ENCODE measurements around the gene WDR70.
"Not testable (repeated sequence)": the region's sequence is repeated elsewhere in the genome, so short reads cannot be mapped to it uniquely, and the experiment has no call there.

WDR70 gene

DNA sequence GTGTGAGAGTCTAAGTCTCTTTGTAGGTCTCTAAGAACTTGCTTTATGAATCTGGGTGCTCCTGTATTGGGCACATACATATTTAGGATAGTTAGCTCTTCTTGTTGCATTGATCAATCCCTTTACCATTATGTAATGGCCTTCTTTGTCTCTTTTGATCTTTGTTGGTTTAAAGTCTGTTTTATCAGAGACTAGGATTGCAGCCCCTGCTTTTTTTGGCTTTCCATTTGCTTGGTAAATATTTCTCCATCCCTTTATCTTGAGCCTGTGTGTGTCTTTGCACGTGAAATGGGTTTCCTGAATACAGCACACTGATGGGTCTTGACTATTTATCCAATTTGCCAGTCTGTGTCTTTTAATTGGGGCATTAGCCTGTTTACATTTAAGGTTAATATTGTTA lies 275.4 kb downstream of the WDR70 start:
- not testable (repeated sequence) for ATAC-seq

DNA sequence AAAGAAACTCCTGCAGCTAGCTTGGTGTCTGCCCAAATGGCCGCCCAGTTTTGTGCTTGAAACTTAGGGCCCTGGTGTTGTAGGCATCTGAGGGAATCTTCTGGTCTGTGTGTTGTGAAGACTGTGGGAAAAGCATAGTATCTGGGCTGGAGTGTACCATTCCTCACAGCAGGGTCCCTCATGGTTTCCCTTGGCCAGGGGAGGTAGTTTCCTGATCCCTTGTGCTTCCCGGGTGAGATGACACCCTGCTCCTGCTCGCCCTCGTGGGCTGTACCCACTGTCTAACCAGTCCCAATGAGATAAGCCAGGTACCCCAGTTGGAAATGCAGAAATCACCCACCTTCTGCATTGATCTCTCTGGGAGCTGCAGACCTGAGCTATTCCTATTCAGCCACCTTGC lies 277.9 kb downstream of the WDR70 start:
- ATAC-seq, result no peak

DNA sequence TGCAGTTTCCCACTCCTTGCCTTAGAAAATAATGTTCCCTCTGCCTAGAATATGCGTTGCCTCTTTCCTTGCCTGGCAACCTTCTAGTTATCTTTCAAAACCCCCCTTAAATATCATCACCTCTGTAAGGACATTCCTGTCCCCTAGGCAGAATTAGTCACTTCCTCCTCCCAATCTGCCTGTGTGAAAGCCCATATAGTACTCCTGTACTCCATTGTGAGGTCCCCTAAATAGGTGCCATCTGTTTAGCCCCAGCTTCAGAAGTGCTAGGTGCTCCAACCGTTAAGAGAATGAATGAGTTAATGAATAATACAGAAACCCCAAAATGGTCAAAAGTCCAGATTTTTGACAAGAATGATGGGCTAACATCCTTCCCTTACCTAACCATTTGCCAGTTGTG lies 279.3 kb downstream of the WDR70 start:
- no peak for ATAC-seq

DNA sequence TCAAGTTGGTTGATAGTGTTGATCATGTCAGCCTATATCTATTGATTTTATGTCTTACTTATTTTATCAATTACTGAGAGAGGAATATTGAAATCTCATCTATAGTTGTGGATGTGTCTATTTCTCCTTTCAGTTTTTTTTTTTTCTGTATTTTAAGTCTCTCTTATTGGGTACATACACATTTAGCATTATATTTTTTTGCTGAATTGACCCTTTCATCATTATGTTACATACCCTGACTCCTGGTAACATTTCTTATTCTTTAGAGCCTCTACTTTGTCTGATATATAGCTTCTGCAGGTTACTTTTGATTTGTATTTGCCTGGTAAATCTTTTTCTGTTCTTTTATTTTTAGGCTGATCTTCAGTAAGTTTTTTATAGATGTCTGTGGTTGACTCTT lies 281.2 kb downstream of the WDR70 start:
- no peak for ATAC-seq

DNA sequence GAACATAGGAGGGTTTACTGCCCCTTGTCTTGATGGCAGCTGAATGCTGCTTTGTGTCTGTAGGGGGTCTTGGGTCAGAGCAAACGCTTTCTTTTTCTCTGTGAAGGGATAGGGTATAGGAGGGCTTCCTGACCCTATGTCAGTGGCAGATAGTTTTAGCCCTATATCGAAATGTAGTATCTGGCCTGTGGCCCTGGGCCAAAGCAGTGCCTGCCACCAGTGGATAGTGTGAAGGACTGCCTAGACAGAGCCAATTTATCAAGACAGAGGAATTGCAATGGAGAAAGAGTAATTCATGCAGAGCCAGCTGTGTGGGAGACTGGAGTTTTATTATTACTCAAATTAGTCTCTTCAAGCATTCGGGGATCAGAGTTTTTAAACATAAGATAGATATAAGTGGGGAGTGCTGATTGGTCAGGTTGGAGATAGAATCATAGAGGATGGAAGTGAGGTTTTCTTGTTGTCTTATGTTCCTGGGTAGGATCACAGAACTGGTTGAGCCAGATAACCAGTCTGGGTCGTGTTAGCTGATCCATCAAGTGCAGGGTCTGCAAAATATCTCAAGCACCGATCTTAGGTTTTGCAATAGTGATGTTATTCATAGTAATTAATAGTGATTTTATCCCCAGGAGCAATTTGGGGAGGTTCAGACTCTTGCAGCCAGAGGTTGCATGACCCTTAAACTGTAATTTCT lies 282.3 kb downstream of the WDR70 start:
- no peak for ATAC-seq

DNA sequence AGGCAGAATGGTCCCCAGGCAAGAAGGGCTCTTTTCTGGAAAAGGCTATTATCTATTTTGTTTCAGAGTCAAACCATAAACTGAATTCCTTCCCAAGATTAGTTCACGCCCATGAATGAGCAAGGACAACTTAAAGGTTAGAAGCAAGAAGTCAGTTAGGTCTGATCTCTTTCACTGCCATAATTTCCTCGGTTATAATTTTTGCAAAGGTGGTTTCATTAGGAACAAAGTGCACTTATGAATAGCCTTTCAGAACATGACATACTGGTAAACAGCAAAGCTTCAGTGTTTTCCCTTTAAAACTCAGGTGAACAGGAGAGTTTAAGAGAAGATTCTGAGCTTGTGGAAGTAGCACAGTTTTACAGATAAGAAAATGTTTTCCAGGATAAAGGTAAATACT lies 282.8 kb downstream of the WDR70 start:
- ATAC-seq, result no peak

DNA sequence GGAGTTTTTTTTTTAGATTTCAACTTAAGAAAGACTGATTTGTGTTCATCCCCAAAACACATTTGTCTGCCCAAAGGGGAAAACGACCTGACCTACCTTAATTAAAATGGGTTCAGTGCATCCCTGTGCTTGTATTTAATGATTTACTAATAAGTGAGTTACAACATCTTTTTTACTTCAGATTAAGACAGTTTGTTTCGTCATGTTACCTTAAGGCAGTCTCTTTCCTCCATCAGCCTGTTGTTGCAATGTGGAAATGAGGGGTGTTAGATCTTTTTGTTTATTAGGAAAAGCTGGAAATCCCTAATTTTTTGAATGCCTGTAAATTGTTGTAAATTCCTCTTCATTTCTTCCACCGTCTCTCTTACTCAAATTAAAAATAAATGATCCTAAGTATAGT lies 283.2 kb downstream of the WDR70 start:
- no peak for ATAC-seq

DNA sequence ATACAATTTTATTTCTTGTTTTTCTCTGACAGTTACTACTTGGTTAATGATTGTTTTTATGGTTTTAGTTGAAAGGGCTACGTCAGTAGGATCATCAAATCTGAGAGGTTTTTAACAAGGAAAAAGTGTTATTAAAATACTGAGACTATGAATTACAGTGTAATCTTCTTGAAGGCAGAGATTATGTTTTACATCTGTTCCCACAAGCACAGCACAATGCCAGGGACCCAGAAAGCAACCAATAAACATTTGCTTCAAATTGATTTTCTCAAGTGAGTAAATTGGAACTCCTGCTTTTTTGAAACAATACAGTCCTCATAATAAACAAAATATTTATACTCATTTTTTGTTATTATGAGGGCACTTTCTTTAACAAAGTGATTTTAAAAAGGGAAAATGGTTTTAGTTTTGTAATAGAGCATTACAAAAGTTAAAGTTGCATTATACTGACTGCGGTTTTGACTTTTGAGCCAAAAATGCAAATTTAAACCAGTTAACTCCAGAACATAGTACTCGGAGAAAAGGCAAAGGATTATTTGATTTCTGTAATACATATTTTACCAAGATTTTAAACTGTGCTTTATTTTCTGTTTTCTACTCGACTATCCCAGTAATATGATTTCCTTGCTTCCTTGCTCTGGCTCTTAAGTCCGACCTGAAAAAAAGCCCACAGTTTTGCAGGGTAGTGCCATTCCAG lies 283.8 kb downstream of the WDR70 start:
- no peak for ATAC-seq

DNA sequence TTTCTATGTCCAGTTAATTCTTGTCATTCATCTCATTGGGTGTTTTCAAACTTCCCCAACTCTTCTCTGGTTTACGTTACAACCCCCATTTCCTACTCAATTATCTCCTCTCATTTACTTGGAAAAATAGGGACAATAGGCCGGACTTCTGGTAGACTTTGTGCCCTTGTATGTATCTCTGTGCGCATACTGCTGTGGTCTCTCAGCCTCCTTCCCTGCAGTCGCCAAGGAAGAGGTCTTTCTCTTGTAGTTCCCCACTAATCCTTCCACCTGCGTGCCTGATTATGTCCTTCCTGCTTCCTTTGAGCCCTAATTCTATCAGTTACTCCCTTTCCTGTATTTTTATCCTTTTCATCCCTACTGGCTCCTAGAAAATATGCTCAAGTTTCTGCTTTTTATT lies 284.4 kb downstream of the WDR70 start:
- ATAC-seq, result no peak

DNA sequence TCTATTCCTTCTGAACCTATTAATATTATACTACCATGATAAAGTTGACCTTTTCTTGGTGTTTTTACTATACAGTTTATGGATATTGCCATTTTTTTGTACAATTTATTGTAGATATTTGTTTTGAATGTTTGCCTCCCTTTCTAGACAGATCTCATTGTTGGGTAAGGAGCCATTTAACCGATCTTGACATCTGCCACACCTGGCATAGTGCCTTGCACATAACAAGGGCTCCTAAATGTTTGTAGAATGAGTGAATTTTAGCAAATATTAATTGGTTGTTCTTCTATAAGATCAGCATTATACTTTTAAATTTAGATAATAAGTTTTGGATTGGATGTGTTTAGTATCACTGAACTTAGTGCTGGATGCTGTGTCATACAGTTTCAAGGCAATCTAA lies 285.4 kb downstream of the WDR70 start:
- no peak for ATAC-seq

DNA sequence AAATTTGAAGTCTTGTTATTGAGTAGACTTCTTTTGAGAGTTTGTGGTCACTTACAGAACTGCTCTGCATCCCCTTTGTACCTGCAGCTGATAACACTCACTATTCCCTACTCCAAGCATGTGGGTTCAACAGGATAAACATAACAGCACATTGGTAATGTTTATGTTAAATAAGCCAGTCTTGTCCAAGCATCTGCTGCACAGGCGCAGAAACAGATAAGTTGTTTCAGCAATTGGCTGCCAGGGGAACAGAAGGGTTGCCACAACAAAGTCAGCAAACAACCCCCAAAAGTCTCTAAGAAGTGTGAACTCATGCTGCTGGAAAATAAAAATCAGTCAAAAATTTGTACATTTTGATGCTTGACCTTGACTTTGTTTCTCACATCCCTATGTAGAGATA lies 286.2 kb downstream of the WDR70 start:
- ATAC-seq, result no peak

DNA sequence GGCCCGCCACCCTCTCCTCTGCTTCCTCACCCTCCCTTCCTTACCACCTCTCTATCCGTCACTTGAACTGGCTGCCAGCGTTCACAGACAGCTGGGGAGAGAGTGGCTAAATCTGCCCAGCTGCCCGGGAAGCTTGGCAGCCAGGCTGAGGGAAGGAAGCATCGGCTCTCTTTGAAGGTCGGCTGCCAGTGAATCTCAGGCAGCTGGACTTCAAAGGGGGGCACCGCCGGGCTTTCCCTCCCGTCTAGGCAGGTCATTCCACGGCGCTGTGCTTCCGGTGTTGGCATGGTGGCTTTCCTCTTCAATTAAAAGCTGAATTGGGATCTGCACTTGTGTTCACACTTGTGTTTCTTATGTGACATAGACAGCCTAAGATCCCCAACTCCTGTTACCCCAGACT lies 286.8 kb downstream of the WDR70 start:
- ATAC-seq, result no peak

DNA sequence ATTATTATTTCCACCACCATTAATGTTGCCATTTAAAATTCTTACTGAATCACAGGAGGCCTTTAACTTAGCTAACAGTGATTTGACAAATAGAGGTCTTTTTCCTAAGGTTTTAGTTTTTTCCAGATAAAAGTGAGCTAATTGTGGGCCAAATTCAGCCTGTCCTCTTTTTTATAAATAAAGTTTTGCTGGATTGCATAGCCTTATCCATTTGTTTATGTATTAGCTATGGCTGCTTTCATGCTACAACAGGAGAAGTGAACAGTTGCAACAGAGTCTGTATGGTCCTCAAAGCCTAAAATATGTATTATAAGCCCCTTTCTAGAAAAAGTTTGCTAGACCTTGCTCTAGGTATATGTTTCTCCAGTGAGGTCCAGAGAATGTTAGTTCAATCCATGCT lies 288.3 kb downstream of the WDR70 start:
- no peak for ATAC-seq

DNA sequence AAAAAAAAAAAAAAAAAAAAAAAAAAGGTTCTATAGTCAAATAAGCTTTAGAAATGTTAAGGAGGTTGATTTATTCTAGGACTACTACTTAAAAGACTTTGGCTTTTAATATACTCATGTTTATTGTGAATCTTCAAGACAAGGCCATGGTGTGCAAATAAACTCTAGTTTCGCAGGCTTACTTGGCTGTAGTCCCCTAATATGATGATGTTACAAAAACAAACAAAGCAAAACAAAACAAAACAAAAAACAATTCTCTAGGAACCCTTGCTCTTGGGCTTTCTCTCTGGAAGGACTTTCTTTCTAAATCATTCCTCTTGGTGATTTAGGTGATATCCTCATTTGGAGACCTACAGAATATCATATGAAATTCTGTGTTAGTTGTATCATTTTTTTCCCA lies 288.7 kb downstream of the WDR70 start:
- ATAC-seq, result no peak

DNA sequence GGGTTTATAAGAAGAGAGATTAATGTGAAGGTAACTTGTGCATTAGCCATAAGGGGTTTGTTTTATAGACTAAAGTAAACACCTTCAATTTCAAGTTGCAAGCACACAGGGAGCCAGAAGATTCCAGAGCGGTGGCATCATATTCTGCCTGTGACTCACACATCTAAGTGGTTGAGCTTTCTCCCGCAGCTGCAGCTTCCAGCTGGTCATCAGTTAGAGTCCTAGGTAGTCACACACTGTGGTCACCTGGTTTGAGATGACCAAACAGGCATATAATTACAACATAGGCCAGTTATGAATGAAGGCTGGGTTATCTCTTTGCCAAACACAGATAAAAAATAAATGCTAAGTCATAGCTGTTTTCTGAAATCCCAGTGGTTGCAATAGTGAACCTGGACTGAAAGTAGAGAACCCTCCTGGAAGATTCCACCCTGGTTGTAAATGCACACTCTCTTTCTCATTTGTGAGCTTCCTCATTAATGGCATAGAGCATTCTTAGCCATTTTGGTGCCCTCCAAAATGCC lies 289.5 kb downstream of the WDR70 start:
- no peak for ATAC-seq

DNA sequence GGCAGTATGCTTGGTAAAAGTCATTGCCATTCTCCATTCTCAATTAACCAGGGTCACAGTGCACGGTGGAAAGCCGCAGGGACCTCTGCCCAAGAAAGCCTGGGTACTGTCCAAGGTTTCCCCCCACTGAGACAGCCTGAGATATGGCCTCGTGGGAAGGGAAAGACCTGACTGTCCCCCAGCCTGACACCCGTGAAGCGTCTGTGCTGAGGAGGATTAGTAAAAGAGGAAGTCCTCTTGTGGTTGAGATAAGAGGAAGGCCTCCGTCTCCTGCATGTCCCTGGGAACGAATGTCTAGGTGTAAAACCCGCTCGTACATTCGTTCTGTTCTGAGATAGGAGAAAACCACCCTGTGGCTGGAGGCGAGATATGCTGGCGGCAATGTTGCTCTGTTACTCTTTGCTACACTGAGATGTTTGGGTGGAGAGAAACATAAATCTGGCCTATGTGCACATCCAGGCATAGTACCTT lies 293.0 kb downstream of the WDR70 start:
- ATAC-seq, result not testable (repeated sequence)

DNA sequence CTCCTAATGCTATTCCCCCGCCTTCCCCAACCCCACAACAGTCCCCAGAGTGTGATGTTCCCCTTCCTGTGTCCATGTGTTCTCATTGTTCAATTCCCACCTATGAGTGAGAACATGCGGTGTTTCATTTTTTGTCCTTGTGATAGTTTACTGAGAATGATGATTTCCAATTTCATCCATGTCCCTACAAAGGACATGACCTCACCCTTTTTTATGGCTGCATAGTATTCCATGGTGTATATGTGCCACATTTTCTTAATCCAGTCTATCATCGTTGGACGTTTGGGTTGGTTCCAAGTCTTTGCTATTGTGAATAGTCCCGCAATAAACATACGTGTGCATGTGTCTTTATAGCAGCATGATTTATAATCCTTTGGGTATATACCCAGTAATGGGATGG lies 295.2 kb downstream of the WDR70 start:
- not testable (repeated sequence) for ATAC-seq

DNA sequence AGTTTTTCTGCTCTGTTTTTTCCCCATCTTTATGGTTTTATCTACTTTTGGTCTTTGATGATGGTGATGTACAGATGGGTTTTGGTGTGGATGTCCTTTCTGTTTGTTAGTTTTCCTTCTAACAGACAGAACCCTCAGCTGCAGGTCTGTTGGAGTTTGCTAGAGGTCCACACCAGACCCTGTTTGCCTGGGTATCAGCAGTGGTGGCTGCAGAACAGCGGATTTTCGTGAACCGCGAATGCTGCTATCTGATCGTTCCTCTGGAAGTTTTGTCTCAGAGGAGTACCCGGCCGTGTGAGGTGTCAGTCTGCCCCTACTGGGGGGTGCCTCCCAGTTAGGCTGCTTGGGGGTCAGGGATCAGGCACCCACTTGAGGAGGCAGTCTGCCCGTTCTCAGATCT lies 300.2 kb downstream of the WDR70 start:
- ATAC-seq, result not testable (repeated sequence)

DNA sequence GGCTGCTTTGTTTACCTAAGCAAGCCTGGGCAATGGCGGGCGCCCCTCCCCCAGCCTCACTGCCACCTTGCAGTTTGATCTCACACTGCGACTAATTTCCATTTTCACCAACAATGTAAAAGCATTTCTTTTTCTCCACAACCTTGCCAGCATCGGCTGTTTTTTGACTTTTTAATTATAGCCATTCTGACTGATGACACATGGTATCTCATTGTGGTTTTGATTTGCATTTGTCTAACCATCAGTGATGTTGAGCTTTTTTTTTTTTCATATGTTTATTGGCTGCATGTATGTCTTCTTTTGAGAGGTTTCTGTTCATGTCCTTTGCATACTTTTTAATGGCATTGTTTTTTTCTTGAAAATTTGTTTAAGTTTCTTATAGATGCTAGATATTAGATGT lies 300.8 kb downstream of the WDR70 start:
- not testable (repeated sequence) for ATAC-seq

DNA sequence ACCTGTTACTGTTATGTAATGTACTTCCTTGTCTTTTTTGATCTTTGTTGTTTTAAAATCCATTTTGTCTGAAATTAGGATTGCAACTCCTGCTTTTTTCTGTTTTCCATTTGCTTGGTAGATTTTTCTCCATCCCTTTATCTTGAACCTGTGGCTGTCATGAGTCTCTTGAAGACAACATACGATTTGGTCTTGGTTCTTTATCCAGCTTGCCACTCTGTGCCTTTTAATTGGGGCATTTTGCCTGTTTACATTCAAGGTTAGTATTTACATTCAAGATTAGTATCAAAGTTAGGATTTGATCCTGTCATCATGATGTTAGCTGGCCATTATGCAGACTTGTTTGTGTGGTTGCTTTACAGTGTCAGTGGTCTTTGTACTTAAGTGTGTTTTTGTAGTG lies 304.0 kb downstream of the WDR70 start:
- ATAC-seq, result no peak

DNA sequence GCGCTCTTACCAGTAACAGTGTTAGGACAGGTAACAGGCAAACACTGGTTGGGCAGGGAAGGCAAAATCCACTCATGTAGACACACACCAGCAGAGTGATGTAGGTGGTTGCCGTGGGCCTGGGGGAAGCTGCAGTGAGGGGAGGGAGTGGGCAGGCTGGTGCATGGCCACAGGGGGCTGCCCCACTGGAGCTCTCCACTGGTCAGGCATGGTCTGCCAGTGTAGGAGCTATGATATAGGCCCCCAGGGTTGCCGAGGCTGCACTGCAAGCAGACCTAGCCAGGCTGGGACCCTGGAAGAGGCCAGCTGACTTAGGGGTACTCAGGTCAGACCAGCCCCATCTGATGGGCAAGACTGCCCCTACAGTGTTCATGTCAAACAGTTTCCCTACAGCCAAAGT lies 306.1 kb downstream of the WDR70 start:
- no peak for ATAC-seq

DNA sequence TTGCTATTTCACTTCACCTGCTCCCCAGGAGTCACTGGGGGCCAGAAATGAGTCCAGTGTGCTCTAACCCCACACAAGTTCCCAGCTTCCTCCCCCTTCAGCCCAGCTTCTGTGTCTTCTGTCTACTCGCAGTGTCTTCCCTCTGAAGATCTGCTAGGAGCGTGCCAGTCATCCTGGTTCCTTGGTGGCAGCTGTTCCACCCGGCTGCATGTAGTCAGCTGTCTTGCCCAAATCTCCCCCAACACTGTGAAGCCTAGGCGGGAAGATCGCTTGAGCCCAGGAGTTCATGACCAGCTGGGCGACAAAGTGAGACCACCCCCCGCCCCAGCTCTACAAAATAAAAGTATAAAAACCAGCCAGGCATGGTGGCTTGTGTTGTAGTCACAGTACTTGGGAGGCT lies 306.7 kb downstream of the WDR70 start:
- no peak for ATAC-seq

DNA sequence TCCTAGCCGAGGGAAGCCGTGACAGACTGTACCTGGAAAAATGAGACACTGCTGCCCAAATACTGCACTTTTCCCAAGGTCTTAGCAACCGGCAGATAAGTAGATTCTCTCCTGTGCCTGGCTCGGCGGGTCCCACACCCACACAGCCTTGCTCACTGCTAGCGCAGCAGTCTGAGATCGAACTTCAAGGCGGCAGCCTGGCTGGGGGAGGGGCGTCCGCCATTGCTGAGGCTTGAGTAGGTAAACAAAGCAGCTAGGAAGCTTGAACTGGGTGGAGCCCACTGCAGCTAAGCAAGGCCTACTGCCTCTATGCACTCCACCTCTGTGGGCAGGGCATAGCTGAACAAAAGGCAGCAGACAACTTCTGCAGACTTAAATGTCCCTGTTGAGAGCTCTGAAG lies 309.8 kb downstream of the WDR70 start:
- ATAC-seq, result not testable (repeated sequence)

DNA sequence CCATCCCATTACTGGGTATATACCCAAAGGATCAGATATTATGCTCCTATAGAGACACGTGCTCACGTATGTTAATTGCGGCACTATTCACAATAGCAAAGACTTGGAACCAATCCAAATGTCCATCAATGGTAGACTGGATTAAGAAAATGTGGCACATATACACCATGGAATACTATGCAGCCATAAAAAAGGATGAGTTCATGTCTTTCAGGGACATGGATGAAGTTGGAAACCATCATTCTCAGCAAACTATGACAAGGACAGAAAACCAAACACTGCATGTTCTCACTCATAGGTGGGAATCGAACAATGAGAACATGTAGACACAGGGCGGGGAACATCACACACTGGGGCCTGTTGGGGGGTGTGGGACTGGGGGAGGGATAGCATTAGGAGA lies 315.2 kb downstream of the WDR70 start:
- ATAC-seq, result not testable (repeated sequence)
